Gastrocnemius medialis (tissue), 4 donors: Measurements from ENCODE around the gene CCL8. TPM values are rescaled to one million over a fixed set of nuclear protein-coding genes. Genes with fewer than 3 reads are reported as not detected.

Experiments
- ATAC-seq, 2 donors: fragments of 150-250 bp; one replicate each; pipeline ENCODE4 v1.9.1; 2016
- DNase-seq, 2 donors: peaks; one replicate each; pipeline ENCODE4 v3.0.0-alpha.2; 2019
- H3K27ac ChIP-seq, 4 donors: fragments of 200-600 bp; sonication (generic); 1 replicate in 1 of 4; 2 replicates in 3 of 4; pipeline ENCODE4 v1.5.1; 2016 to 2018; ENCODE audit warnings: mild to moderate bottlenecking in 2 of 4, moderate library complexity in 1 of 4
- H3K27me3 ChIP-seq, 3 donors: fragments of 200-600 bp; sonication (generic) in 2 of 3; 1 replicate in 1 of 3; 2 replicates in 2 of 3; pipeline versions ENCODE4 v1.5.1 to v1.6.0; 2016 to 2019; ENCODE audit warnings: mild to moderate bottlenecking in 1 of 3, moderate library complexity in 1 of 3
- H3K36me3 ChIP-seq, 2 donors: fragments of 200-600 bp; sonication (generic) in 1 of 2; one replicate each; pipeline ENCODE4 v1.5.1; 2017 to 2018
- H3K4me1 ChIP-seq, 2 donors: fragments of 200-600 bp; sonication (generic) in 1 of 2; one replicate each; pipeline ENCODE4 v1.5.1; 2016 to 2017; ENCODE audit warnings: mild to moderate bottlenecking in 2 of 2
- H3K4me3 ChIP-seq, 4 donors: fragments of 200-600 bp; sonication (generic) in 3 of 4; 1 replicate in 1 of 4; 2 replicates in 3 of 4; pipeline ENCODE4 v1.5.1; 2016 to 2019; ENCODE audit warnings: mild to moderate bottlenecking in 2 of 4
- H3K9me3 ChIP-seq, 3 donors: fragments of 200-600 bp; sonication (generic) in 2 of 3; 1 replicate in 1 of 3; 2 replicates in 2 of 3; pipeline ENCODE4 v1.5.1; 2016 to 2019
- POLR2A ChIP-seq, 2 donors: fragments of 450-650 bp; IDR thresholded peaks; one replicate each; pipeline ENCODE4 v1.6.1; 2017; ENCODE audit warnings: antibody characterized with exemption in 2 of 2, mild to moderate bottlenecking in 2 of 2, moderate library complexity in 2 of 2
- in situ Hi-C, 4 donors: fragments of 200-750 bp; cut with MboI; loops; one replicate each; pipeline versions ENCODE4 v1.15.0 to v1.8.0; 2017; ENCODE audit warnings: low sequenced_read_pairs in 4 of 4
- intact Hi-C: fragments of 100-400 bp; cut with DNase I; formaldehyde crosslinking; loops from one replicate; pipeline ENCODE4 v1.15.1; 2023; ENCODE audit warnings: low total_unique reads
- total RNA-seq, 4 donors: library from RNA; depleted of rRNA; stranded (reverse); fragments of >200 nt; gene quantifications; one replicate each; pipeline versions ENCODE4 v1.1.0 to v1.2.3, GENCODE V29; 2016
- TF ChIP-seq, protein P1 (sequence below), 5 experiments: fragments of 450-650 bp in 3 of 5; fragments of 200-600 bp in 2 of 5; sonication (generic) in 2 of 5; IDR thresholded peaks in 4 of 5; conservative IDR thresholded peaks in 1 of 5; 1 replicate in 4 of 5; 2 replicates in 1 of 5; pipeline ENCODE4 v1.5.1; 2016 to 2019; ENCODE audit warnings: antibody characterized with exemption in 5 of 5, mild to moderate bottlenecking in 3 of 5, moderate library complexity in 3 of 5

Gene CCL8
- total RNA-seq, 4 donors from 2014 or later = 0.61 TPM; not detected in 3

DNA sequence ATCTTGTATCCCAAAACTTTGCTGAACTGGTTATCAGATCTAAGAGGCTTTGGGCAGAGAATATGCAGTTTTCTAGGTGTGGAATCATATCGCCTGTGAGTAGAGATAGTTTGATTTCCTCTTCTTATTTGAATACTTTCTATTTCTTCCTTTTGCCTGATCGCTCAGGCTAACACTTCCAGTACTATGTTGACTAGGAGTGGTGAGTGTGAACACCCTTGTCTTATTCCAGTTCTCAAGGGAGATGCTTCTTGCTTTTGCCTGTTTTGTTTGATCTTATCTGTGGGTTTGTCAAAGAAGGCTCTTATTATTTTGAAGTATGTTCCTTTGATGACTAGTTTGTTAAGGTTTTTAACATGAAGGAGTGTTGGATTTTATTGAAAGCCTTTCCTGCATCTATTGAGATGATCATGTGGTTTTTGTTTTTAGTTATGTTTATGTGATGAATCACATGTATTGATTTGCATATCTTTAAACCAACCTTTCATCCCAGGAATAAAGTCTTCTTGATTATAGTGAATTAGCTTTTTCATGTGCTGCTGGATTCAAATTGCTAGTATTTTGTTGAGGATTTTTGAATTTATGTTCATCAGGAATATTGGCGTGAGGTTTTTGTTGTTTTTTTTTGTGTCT, 20.0 kb downstream of the CCL8 start:
- H3K4me1 ChIP-seq = no peaks in the 10 kb centered on the region
- H3K9me3 ChIP-seq = no peaks in the 10 kb centered on the region
- intact Hi-C loops (no loop called here), in situ Hi-C loops (no loop called here)
- DNase-seq (no peak), ATAC-seq (no peak)
- TF ChIP-seq POLR2A (IDR thresholded peaks at IDR 0.05) = no peak
- TF ChIP-seq, protein P1, sequence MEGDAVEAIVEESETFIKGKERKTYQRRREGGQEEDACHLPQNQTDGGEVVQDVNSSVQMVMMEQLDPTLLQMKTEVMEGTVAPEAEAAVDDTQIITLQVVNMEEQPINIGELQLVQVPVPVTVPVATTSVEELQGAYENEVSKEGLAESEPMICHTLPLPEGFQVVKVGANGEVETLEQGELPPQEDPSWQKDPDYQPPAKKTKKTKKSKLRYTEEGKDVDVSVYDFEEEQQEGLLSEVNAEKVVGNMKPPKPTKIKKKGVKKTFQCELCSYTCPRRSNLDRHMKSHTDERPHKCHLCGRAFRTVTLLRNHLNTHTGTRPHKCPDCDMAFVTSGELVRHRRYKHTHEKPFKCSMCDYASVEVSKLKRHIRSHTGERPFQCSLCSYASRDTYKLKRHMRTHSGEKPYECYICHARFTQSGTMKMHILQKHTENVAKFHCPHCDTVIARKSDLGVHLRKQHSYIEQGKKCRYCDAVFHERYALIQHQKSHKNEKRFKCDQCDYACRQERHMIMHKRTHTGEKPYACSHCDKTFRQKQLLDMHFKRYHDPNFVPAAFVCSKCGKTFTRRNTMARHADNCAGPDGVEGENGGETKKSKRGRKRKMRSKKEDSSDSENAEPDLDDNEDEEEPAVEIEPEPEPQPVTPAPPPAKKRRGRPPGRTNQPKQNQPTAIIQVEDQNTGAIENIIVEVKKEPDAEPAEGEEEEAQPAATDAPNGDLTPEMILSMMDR (IDR thresholded peaks at IDR 0.05 in 4 of 5, conservative IDR thresholded peaks at IDR 0.05 in 1 of 5) = no peak
- no peak overlapping the region for H3K27ac ChIP-seq
- H3K27me3 ChIP-seq = no peaks in the 10 kb centered on the region
- no peaks in the 10 kb centered on the region for H3K36me3 ChIP-seq
- no peak overlapping the region for H3K4me3 ChIP-seq

DNA sequence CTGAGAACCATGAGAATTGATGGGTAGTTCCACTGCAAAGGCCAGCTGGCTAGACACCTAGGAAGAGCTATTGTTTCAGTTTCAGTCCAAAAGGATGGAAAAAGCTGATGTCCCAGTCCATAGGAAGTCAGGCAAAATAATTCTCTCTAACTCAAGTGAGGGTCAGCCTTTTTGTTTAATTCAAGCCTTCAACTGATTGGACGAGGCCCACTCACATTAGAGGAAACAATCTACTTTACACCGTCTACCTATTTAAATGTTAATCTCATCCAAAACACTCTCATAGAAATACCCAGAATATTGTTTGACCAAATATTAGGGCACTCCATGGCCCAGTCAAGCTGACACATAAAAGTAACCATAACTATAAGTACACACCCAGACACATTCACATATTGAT, 22.7 kb downstream of the CCL8 start:
- in situ Hi-C loops = no loop called here
- ATAC-seq = no peak

DNA sequence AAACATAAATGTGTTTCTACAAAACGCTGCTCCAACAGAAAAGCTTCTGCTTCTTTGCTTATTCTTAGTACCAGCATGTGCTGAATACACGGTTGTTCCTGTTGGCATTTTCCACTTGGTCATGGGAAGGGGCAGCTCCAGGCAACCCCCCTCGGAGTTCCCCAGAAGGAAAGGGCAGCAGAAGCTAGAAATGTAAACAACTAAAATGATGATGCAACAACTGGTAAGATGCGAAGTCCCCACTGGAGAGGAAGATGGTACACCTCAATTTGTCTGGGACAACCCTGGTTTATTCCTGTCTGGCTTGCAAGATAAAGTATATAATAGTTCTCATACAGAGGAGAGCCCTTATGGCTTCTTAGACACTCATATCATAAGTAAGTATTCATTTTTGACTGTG, 27.8 kb downstream of the CCL8 start:
- DNase-seq (no peak), ATAC-seq (no peak)
- intact Hi-C loops (no loop called here), in situ Hi-C loops (no loop called here)
- Histone ChIP-seq H3K4me1 (no peaks in the 10 kb centered on the region), H3K9me3 (no peaks in the 10 kb centered on the region), H3K27me3 (no peaks in the 10 kb centered on the region), H3K27ac (no peak overlapping the region), H3K36me3 (no peaks in the 10 kb centered on the region), H3K4me3 (no peak overlapping the region)
- TF ChIP-seq, protein P1 (IDR thresholded peaks at IDR 0.05 in 4 of 5, conservative IDR thresholded peaks at IDR 0.05 in 1 of 5) = no peak
- no peak for TF ChIP-seq POLR2A (IDR thresholded peaks at IDR 0.05)

More for the DNA sequence above, 22.7 kb downstream of the CCL8 start:
- H3K27me3 ChIP-seq = no peaks in the 10 kb centered on the region
- intact Hi-C loops = no loop called here
- no peak overlapping the region for H3K4me3 ChIP-seq
- H3K36me3 ChIP-seq = no peaks in the 10 kb centered on the region
- no peak for DNase-seq
- H3K9me3 ChIP-seq = no peaks in the 10 kb centered on the region
- H3K27ac ChIP-seq = no peak overlapping the region
- TF ChIP-seq, protein P1 (IDR thresholded peaks at IDR 0.05 in 4 of 5, conservative IDR thresholded peaks at IDR 0.05 in 1 of 5) = no peak
- H3K4me1 ChIP-seq = no peaks in the 10 kb centered on the region

DNA sequence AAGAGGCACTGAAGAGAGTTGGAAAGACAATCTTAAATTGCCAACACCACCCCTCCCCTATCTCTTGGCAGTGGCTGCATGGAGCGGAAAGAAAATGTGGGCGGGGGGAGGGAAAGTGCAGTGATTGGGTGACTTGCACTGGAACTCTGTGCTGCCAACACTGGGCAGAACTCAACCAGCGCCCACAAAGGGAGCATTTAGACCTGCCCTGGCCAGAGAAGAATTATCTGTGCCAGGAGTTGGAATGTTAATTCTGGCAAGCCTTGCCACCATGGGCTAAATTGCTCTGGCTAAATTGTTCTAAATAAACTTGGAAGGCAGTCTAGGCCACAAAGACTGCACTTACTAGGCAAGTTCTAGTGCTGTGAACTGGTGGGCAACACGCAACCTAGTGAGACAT, 30.5 kb downstream of the CCL8 start:
- no peak overlapping the region for H3K27ac ChIP-seq
- H3K9me3 ChIP-seq = no peaks in the 10 kb centered on the region
- no peaks in the 10 kb centered on the region for H3K27me3 ChIP-seq
- no peak overlapping the region for H3K4me3 ChIP-seq
- no peaks in the 10 kb centered on the region for H3K4me1 ChIP-seq
- in situ Hi-C loops (no loop called here), intact Hi-C loops (no loop called here)
- no peak for DNase-seq
- TF ChIP-seq, protein P1 (IDR thresholded peaks at IDR 0.05 in 4 of 5, conservative IDR thresholded peaks at IDR 0.05 in 1 of 5) = no peak
- TF ChIP-seq POLR2A (IDR thresholded peaks at IDR 0.05) = no peak
- no peaks in the 10 kb centered on the region for H3K36me3 ChIP-seq
- no peak for ATAC-seq

DNA sequence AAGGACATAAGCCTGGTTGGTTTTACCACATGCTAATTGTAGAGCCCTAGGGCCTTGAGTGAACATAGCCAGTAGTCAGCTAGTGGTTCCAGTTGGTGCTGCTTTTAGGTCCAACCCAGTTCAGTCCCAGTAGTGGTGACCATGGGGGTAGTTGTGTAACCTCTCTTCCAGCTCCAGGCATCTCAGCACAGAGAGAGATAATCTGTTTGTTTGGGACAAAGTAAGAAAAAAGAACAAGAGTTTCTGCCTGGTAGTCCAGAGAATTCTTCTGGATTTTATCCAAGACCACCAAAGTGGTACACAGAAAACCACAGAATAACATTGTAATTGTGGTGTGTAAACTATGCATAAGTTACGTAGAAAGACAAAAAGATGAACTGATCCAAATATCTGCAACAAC, 31.9 kb downstream of the CCL8 start:
- DNase-seq (no peak), ATAC-seq (no peak)
- in situ Hi-C loops = no loop called here
- Histone ChIP-seq H3K27me3 (no peaks in the 10 kb centered on the region), H3K4me1 (no peaks in the 10 kb centered on the region), H3K36me3 (no peaks in the 10 kb centered on the region), H3K27ac (no peak overlapping the region), H3K4me3 (no peak overlapping the region), H3K9me3 (no peaks in the 10 kb centered on the region)
- no peak for TF ChIP-seq POLR2A (IDR thresholded peaks at IDR 0.05)
- TF ChIP-seq, protein P1 (IDR thresholded peaks at IDR 0.05 in 4 of 5, conservative IDR thresholded peaks at IDR 0.05 in 1 of 5) = no peak
- intact Hi-C loops = no loop called here
